ENCODE data around the gene PTPRM. TPM values are rescaled to one million over a fixed set of nuclear protein-coding genes. Genes with fewer than 3 reads are reported as not detected.

Gene PTPRM
- total RNA-seq, 4 donors from 2014 or later, result 81.5 to 98.9 (median 86.8) TPM

DNA sequence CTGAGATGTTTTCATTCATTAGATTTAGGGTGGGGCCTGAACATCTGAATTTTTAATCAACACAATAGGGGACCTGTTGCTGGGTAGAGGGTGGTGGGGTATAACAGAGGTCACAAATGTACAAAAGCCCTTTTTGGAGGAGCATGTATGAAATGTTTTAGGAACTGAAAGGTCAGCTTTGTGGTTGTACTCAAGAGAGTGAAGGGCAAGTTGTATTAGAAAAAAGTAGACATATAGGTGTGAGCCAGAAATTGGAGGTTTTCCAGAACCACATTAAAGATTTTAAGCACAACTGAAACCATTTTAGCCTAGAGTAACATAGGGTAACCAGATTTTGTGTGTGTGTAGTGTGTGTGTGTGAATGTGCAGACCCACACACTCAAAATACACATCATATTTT is 62.3 kb downstream of the PTPRM start:
- Histone ChIP-seq H3K36me3 (no peaks in the 10 kb centered on the region), H3K4me3 (no peak overlapping the region), H3K27ac (no peak overlapping the region), H3K4me1 (peaks cover 0 to 49% (median 10%) of the 10 kb centered on the region in 3 donors), H3K27me3 (no peaks in the 10 kb centered on the region), H3K9me3 (no peaks in the 10 kb centered on the region)
- TF ChIP-seq CTCF (IDR thresholded peaks at IDR 0.05), result no peak
- no peak for TF ChIP-seq POLR2A (IDR thresholded peaks at IDR 0.05)
- no peak for TF ChIP-seq POLR2AphosphoS5 (IDR thresholded peaks at IDR 0.05)
- TF ChIP-seq EP300 (IDR thresholded peaks at IDR 0.05), result no peak
- ATAC-seq, result no peak

DNA sequence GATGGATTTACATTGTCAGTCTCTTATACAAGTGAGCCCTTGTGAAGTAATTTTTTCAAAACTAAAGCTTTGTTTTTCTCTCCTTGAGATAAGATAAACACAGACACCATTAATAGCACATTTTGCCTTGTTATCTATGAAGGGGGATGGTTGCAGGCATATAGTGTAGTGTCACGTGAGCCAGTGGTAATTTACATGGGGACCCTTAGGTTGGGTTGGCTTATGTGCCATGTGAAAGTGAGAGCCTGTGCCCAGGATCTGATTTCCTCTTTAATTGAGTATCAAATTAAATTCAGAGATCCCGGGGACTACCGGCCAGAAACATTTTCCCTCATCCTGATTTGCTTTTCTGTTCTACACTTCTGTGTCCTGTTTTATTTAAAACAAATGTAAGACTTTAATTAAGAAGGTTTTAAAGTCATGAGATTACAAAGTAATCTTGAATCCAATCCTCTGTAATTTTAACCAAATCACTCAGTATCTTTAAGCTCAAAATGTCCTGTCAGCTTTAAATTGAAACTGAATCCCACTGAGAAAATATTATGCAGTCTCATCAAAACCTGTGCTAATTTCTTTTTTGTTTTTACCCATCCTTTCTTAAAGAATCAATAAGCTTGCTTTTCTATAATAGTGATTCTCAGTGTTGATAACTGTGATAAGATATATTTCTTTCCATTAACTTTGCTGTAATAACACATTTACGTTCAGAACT is 63.8 kb downstream of the PTPRM start:
- H3K4me3 ChIP-seq, result no peak overlapping the region
- H3K27ac ChIP-seq, result no peak overlapping the region
- no peaks in the 10 kb centered on the region for H3K27me3 ChIP-seq
- no peaks in the 10 kb centered on the region for H3K36me3 ChIP-seq
- peaks cover 0 to 45% (median 10%) of the 10 kb centered on the region in 3 donors for H3K4me1 ChIP-seq
- WGBS, 2 donors (ENCODE audit: low coverage in 1 of 2), result 81 to 100% methylated on average over 3 to 4 of the region's 4 CpGs
- H3K9me3 ChIP-seq, result no peaks in the 10 kb centered on the region
- TF ChIP-seq EP300 (IDR thresholded peaks at IDR 0.05), result no peak
- TF ChIP-seq POLR2A (IDR thresholded peaks at IDR 0.05), result no peak
- TF ChIP-seq CTCF (IDR thresholded peaks at IDR 0.05), result no peak
- no peak for TF ChIP-seq POLR2AphosphoS5 (IDR thresholded peaks at IDR 0.05)
- ATAC-seq, result no peak

DNA sequence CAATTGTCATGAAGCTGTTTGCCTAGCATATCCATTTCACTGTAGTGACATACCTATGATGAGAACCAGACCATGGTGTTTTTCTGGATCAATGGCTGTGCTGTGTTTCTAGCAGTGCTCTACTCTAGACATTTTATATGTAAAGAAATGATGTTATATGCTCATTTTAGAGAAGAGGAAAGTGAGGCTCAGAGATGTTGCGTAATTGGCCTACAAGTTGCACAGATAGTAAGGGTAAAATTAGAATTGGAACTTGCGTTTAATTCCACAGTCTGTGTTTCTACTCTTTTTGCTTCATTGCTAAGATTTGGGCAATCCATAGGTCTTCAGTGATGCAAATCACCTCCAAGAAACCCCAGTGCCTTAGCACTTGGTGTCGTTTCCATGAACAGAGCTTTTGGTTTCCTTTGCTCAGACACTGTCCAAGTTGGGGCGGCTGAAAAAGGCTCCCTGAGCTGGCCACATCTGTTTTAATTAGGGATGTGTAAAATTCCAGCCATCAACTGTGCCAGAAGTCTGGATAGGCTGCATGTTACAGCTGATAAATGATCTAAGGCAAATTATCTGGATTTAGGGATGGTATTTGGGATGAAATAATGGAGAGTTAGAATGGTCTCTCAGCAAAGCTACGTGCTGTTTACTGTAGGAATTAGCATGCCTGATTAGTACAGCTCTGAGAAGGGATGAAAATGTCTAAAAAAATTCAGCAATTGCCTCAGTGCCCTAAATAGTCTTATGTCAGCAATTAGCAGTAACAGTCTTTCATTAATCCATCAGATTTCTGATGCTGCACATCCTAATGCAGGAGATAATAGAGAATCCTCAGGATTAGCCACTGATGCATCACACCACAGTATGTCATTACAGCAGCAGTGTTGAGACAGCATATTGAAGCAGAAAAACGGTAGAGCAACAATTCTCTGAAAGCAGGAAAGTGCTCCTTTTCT is 65.3 kb downstream of the PTPRM start:
- Histone ChIP-seq H3K4me3 (no peak overlapping the region), H3K9me3 (no peaks in the 10 kb centered on the region), H3K36me3 (no peaks in the 10 kb centered on the region), H3K27me3 (no peaks in the 10 kb centered on the region), H3K4me1 (peaks cover 0 to 37% (median under 1%) of the 10 kb centered on the region in 3 donors), H3K27ac (no peak overlapping the region)
- WGBS, 2 donors (ENCODE audit: low coverage in 1 of 2), result 80 to 90% methylated on average over 4 to 5 of the region's 6 CpGs
- TF ChIP-seq CTCF (IDR thresholded peaks at IDR 0.05) (no peak), EP300 (IDR thresholded peaks at IDR 0.05) (no peak), POLR2AphosphoS5 (IDR thresholded peaks at IDR 0.05) (no peak), POLR2A (IDR thresholded peaks at IDR 0.05) (no peak)
- ATAC-seq, result no peak

DNA sequence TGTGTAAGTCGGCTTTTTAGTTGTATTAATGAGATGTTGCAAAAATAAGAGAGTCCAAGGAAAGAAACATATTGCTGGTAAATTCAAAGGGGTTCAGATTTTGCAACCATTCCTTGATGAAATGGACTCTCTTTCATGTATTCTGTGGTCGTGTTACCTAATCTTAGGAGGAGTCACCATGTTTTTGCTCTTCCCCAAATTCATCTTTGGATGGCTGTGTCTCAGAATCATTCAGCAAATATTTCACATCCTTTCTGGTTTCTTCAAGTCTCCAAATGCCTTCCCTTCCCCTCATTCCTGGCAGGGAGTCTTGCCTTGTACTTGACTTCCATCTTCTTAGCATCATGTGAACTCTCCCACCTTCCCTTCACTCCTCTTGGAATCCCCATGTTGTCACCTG is 66.1 kb downstream of the PTPRM start:
- no peaks in the 10 kb centered on the region for H3K36me3 ChIP-seq
- H3K27ac ChIP-seq, result no peak overlapping the region
- WGBS, 2 donors (ENCODE audit: low coverage in 1 of 2), result 93 to 100% methylated on average over 2 of the region's 2 CpGs
- ATAC-seq, result no peak
- H3K4me1 ChIP-seq, result peaks cover 0 to 34% (median 0%) of the 10 kb centered on the region in 3 donors
- no peak overlapping the region for H3K4me3 ChIP-seq
- H3K27me3 ChIP-seq, result no peaks in the 10 kb centered on the region
- H3K9me3 ChIP-seq, result no peaks in the 10 kb centered on the region
- TF ChIP-seq POLR2AphosphoS5 (IDR thresholded peaks at IDR 0.05) (no peak), EP300 (IDR thresholded peaks at IDR 0.05) (no peak), CTCF (IDR thresholded peaks at IDR 0.05) (no peak), POLR2A (IDR thresholded peaks at IDR 0.05) (no peak)

Data from gastroesophageal sphincter (tissue), 4 donors.